HepG2 (cell line): ENCODE results near the gene C14orf119. TPM values are rescaled to one million over a fixed set of nuclear protein-coding genes. Genes with fewer than 3 reads are reported as not detected.

ENCODE experiments used
- ASH2L ChIP-seq: fragments of 300-600, 200-600 bp; sonication (generic); IDR thresholded peaks from 2 replicates; pipeline ENCODE4 v1.7.0; 2017; ENCODE audit warnings: low read depth, mild to moderate bottlenecking, moderate library complexity, mixed read lengths, low read length; ENCODE audit not compliant: insufficient read length
- FOXA1 ChIP-seq, 2 experiments: fragments of 450-650 bp in 1 of 2; sonication (generic) in 1 of 2; formaldehyde crosslinking in 1 of 2; IDR thresholded peaks; 2 replicates each; pipeline versions ENCODE4 v1.4.0 to v1.6.1; 2016 to 2020; ENCODE audit warnings: missing genetic modification reagents in 1 of 2
- FOXJ3 ChIP-seq: sonication (generic); formaldehyde crosslinking; IDR thresholded peaks from 2 replicates; pipeline ENCODE4 v1.4.0; 2020; ENCODE audit warnings: missing genetic modification reagents, mild to moderate bottlenecking, borderline replicate concordance
- KDM6A ChIP-seq: IDR thresholded peaks from 2 replicates; pipeline ENCODE4 v1.6.1; 2016; ENCODE audit warnings: low read depth
- KLF6 ChIP-seq: IDR thresholded peaks from 2 replicates; pipeline ENCODE4 v1.8.0; 2016; ENCODE audit warnings: missing biosample characterization, missing genetic modification reagents
- MBD4 ChIP-seq: IDR thresholded peaks from 2 replicates; pipeline ENCODE4 v1.6.1; 2012; ENCODE audit warnings: low read length, inconsistent platforms, borderline replicate concordance
- MTA1 ChIP-seq: sonication (generic); formaldehyde crosslinking; IDR thresholded peaks from 2 replicates; pipeline ENCODE4 v1.4.0; 2020; ENCODE audit warnings: missing genetic modification reagents, mild to moderate bottlenecking, borderline replicate concordance
- MTA3 ChIP-seq: sonication (generic); formaldehyde crosslinking; IDR thresholded peaks from 2 replicates; pipeline ENCODE4 v1.4.0; 2020; ENCODE audit warnings: missing genetic modification reagents
- POGZ ChIP-seq: sonication (generic); formaldehyde crosslinking; IDR thresholded peaks from 2 replicates; pipeline ENCODE4 v1.4.0; 2020; ENCODE audit warnings: mild to moderate bottlenecking, missing genetic modification reagents
- RFX3 ChIP-seq: IDR thresholded peaks from 2 replicates; pipeline ENCODE4 v1.6.1; 2016; ENCODE audit warnings: missing biosample characterization, missing genetic modification reagents
- SKI ChIP-seq: fragments of 450-650 bp; IDR thresholded peaks from one replicate; pipeline ENCODE4 v1.6.1; 2018; ENCODE audit warnings: mild to moderate bottlenecking; ENCODE audit not compliant: partially characterized antibody
- SMAD3 ChIP-seq: sonication (generic); formaldehyde crosslinking; IDR thresholded peaks from 2 replicates; pipeline ENCODE4 v1.4.0; 2020; ENCODE audit warnings: missing genetic modification reagents
- TBX2 ChIP-seq: sonication (generic); formaldehyde crosslinking; IDR thresholded peaks from 2 replicates; pipeline ENCODE4 v1.5.0; 2020; ENCODE audit warnings: missing genetic modification reagents, mild to moderate bottlenecking, borderline replicate concordance
- TBX3 ChIP-seq: fragments of 450-650 bp; IDR thresholded peaks from 2 replicates; pipeline ENCODE4 v1.6.1; 2017; ENCODE audit warnings: antibody characterized with exemption, mild to moderate bottlenecking, inconsistent platforms, borderline replicate concordance
- TCF7L2 ChIP-seq: IDR thresholded peaks from 2 replicates; pipeline ENCODE4 v1.6.1; 2011; ENCODE audit warnings: mild to moderate bottlenecking, low read depth, low read length, moderate library complexity
- TGIF2 ChIP-seq: IDR thresholded peaks from 2 replicates; pipeline ENCODE4 v1.6.1; 2016; ENCODE audit warnings: control low read depth, missing compliant biosample characterization
- TIGD3 ChIP-seq: sonication (generic); formaldehyde crosslinking; IDR thresholded peaks from 2 replicates; pipeline ENCODE4 v1.5.1; 2020; ENCODE audit warnings: mild to moderate bottlenecking, missing genetic modification reagents, borderline replicate concordance
- YEATS4 ChIP-seq: sonication (generic); formaldehyde crosslinking; IDR thresholded peaks from 2 replicates; pipeline ENCODE4 v1.4.0; 2020; ENCODE audit warnings: missing genetic modification reagents, borderline replicate concordance
- ZNF274 ChIP-seq: sonication (generic); formaldehyde crosslinking; IDR thresholded peaks from 2 replicates; pipeline ENCODE4 v1.5.1; 2020; ENCODE audit warnings: mild to moderate bottlenecking, missing genetic modification reagents
- ZNF326 ChIP-seq: sonication (generic); formaldehyde crosslinking; IDR thresholded peaks from 2 replicates; pipeline ENCODE4 v1.4.0; 2020; ENCODE audit warnings: missing genetic modification reagents, borderline replicate concordance
- ZNF577 ChIP-seq: sonication (generic); formaldehyde crosslinking; IDR thresholded peaks from 2 replicates; pipeline ENCODE4 v1.4.0; 2020; ENCODE audit warnings: mild to moderate bottlenecking, low read depth, missing genetic modification reagents, borderline replicate concordance
- ZNF615 ChIP-seq: sonication (generic); formaldehyde crosslinking; IDR thresholded peaks from 2 replicates; pipeline ENCODE4 v1.5.0; 2020; ENCODE audit warnings: mild to moderate bottlenecking, missing genetic modification reagents, borderline replicate concordance
- ZNF766 ChIP-seq: sonication (generic); formaldehyde crosslinking; IDR thresholded peaks from 2 replicates; pipeline ENCODE4 v1.5.0; 2020; ENCODE audit warnings: missing genetic modification reagents, borderline replicate concordance
- polyA plus RNA-seq, 8 experiments: library from polyadenylated mRNA; depleted of rRNA in 3 of 8; stranded (reverse) in 7 of 8; unstranded in 1 of 8; fragments of >200 nt; fragmentation: Illumina TruSeq in 4 of 8; extraction: Trizol in 4 of 8; gene quantifications; 2 replicates each; pipeline versions ENCODE4 v1.2.1 to v1.2.3, GENCODE V29; 2011 to 2016; ENCODE audit warnings: low read depth in 4 of 8, missing spikeins in 1 of 8, mixed read lengths in 1 of 8; ENCODE audit not compliant: insufficient read depth in 1 of 8
- total RNA-seq, 5 experiments: library from RNA; depleted of rRNA; stranded (reverse); fragments of >200 nt; fragmentation: Illumina TruSeq; extraction: Trizol; gene quantifications; 2 replicates each; pipeline ENCODE4 v1.2.3, GENCODE V29; 2016; ENCODE audit warnings: low read depth in 1 of 5
- TF ChIP-seq, protein P1 (sequence below): sonication (generic); formaldehyde crosslinking; IDR thresholded peaks from 2 replicates; pipeline ENCODE4 v1.8.0; 2022; ENCODE audit warnings: mild to moderate bottlenecking, missing genetic modification reagents, borderline replicate concordance
- TF ChIP-seq, protein P2 (sequence below): sonication (generic); formaldehyde crosslinking; conservative IDR thresholded peaks from 2 replicates; pipeline ENCODE4 v1.8.0; 2022; ENCODE audit warnings: missing genetic modification reagents

The C14orf119 gene
- total and polyA plus RNA-seq, 2 of the 13 experiments (the other 11 are each of a cell fraction or from before 2014, with no cell fraction given), result 117 to 206 TPM

GRCh38 chr14:23057757-23058653 is 37.3 kb upstream of the C14orf119 start (continued):
- TF ChIP-seq MTA1 (CRISPR knock-in tag), result peak; percentile 93; the same call in 1 of the 2 replicates
- TF ChIP-seq, protein P1, sequence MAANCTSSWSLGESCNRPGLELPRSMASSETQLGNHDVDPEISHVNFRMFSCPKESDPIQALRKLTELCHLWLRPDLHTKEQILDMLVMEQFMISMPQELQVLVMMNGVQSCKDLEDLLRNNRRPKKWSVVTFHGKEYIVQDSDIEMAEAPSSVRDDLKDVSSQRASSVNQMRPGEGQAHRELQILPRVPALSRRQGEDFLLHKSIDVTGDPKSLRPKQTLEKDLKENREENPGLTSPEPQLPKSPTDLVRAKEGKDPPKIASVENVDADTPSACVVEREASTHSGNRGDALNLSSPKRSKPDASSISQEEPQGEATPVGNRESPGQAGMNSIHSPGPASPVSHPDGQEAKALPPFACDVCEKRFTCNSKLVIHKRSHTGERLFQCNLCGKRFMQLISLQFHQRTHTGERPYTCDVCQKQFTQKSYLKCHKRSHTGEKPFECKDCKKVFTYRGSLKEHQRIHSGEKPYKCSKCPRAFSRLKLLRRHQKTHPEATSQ (CRISPR knock-in tag), result 0 out of 2 replicates have a peak, but pooled peaks have one; percentile 68
- TF ChIP-seq FOXJ3, result no peak; the same call in 1 of the 2 replicates
- TF ChIP-seq ZNF326 (CRISPR knock-in tag), result no peak
- TF ChIP-seq ZNF766, result peak; percentile 43; the same call in 1 of the 2 replicates
- peak; percentile 81 for TF ChIP-seq ASH2L
- TF ChIP-seq KLF6 (CRISPR knock-in tag), result no peak; the same call in 1 of the 2 replicates
- peak; percentile 70; the same call in 1 of the 2 replicates for TF ChIP-seq TBX2
- TF ChIP-seq SMAD3 (CRISPR knock-in tag), result peak; percentile 45; the same call in 1 of the 2 replicates
- peak; percentile 23; the same call in 1 of the 2 replicates for TF ChIP-seq TBX3
- TF ChIP-seq, protein P2, sequence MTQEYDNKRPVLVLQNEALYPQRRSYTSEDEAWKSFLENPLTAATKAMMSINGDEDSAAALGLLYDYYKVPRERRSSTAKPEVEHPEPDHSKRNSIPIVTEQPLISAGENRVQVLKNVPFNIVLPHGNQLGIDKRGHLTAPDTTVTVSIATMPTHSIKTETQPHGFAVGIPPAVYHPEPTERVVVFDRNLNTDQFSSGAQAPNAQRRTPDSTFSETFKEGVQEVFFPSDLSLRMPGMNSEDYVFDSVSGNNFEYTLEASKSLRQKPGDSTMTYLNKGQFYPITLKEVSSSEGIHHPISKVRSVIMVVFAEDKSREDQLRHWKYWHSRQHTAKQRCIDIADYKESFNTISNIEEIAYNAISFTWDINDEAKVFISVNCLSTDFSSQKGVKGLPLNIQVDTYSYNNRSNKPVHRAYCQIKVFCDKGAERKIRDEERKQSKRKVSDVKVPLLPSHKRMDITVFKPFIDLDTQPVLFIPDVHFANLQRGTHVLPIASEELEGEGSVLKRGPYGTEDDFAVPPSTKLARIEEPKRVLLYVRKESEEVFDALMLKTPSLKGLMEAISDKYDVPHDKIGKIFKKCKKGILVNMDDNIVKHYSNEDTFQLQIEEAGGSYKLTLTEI (CRISPR knock-in tag), result no peak
- peak; percentile 70 for TF ChIP-seq YEATS4
- 0 out of 2 replicates have a peak, but pooled peaks have one; percentile 23 for TF ChIP-seq ZNF577 (CRISPR knock-in tag)
- no peak for TF ChIP-seq MTA3 (CRISPR knock-in tag)
- peak; percentile 84; the same call in 1 of the 2 replicates for TF ChIP-seq ZNF274 (CRISPR knock-in tag)
- peak; percentile 40 for TF ChIP-seq SKI
- TF ChIP-seq MBD4, result no peak
- TF ChIP-seq KDM6A, result peak; percentile 21; the same call in 1 of the 2 replicates
- TF ChIP-seq TIGD3 (CRISPR knock-in tag), result no peak; the same call in 1 of the 2 replicates
- TF ChIP-seq POGZ, result peak; percentile 77
- no peak for TF ChIP-seq TGIF2 (CRISPR knock-in tag)
- no peak for TF ChIP-seq FOXA1 (IDR thresholded peaks at IDR 0.05)
- no peak for TF ChIP-seq FOXA1 (CRISPR knock-in tag; IDR thresholded peaks at IDR 0.05)
- TF ChIP-seq RFX3 (CRISPR knock-in tag), result no peak
- TF ChIP-seq TCF7L2, result no peak
- TF ChIP-seq ZNF615 (CRISPR knock-in tag), result 0 out of 2 replicates have a peak, but pooled peaks have one; percentile 76
